Endothelial cell of umbilical vein (primary cell): ENCODE data around the gene IPO13. TPM values are rescaled to one million over a fixed set of nuclear protein-coding genes. Genes with fewer than 3 reads are reported as not detected.

Experiments
- BruUV-seq: library from RNA; stranded (reverse); fragments of 400-500 nt; replicated peaks from 2 replicates; lab custom pipeline; 2021; lab: Mats Ljungman, UMichigan
- CTCF ChIA-PET: fragments of 300-600, 350-600 bp; sonication (Branson Sonifier 250); formaldehyde crosslinking; loops from one replicate; lab custom pipeline; 2021; ENCODE audit warnings: antibody characterized with exemption, inconsistent platforms; lab: Charles Lee
- POLR2A ChIA-PET: fragments of 300-600, 350-600 bp; sonication (Branson Sonifier 250); formaldehyde crosslinking; loops from one replicate; lab custom pipeline; 2021; ENCODE audit warnings: antibody characterized with exemption, inconsistent platforms; lab: Charles Lee
- DNase-seq: peaks from one replicate; pipeline ENCODE4 v3.0.0-alpha.2; 2011; ENCODE audit warnings: low read depth, low spot score
- FAIRE-seq: peaks from 2 replicates; lab custom pipeline; 2011; peaks lifted over from hg19 to GRCh38; lab: Jason Lieb, UNC
- H2AFZ ChIP-seq: 2 replicates; pipeline ENCODE4 v1.6.0; 2012; ENCODE audit warnings: low read depth, low read length, control low read depth, inconsistent platforms
- H3K27ac ChIP-seq: 2 replicates; pipeline ENCODE4 v1.5.1; 2011; ENCODE audit warnings: low read depth, mild to moderate bottlenecking, control low read depth, low read length, moderate library complexity; ENCODE audit not compliant: insufficient read depth
- H3K27me3 ChIP-seq, 2 experiments: 2 replicates each; pipeline versions ENCODE4 v1.6.0 to v1.6.1; 2011; ENCODE audit warnings: low read length in 2 of 2, mixed read lengths in 1 of 2; ENCODE audit not compliant: control insufficient read depth in 2 of 2, insufficient read depth in 2 of 2
- H3K36me3 ChIP-seq, 2 experiments: 2 replicates in 1 of 2; 3 replicates in 1 of 2; pipeline ENCODE4 v1.5.1; 2011; ENCODE audit warnings: low read length in 2 of 2, mild to moderate bottlenecking in 1 of 2, moderate library complexity in 1 of 2; ENCODE audit not compliant: control insufficient read depth in 2 of 2, insufficient read depth in 2 of 2; ENCODE audit errors: extremely low read depth in 1 of 2
- H3K4me1 ChIP-seq: 3 replicates; pipeline ENCODE4 v1.5.1; 2011; ENCODE audit warnings: mild to moderate bottlenecking, low read length; ENCODE audit not compliant: control insufficient read depth, insufficient read depth; ENCODE audit errors: extremely low read depth
- H3K4me2 ChIP-seq: 2 replicates; pipeline ENCODE4 v1.6.1; 2011; ENCODE audit warnings: low read length, control low read depth, mixed read lengths; ENCODE audit not compliant: insufficient read depth
- H3K4me3 ChIP-seq, 3 experiments: fragments of 200-600 bp in 1 of 3; sonication (generic), shearing (Covaris generic) in 1 of 3; replicated peaks in 1 of 3; 2 replicates each; pipeline ENCODE4 v1.5.1; 2011 to 2016; ENCODE audit warnings: control low read depth in 3 of 3, low read length in 3 of 3, mild to moderate bottlenecking in 2 of 3, inconsistent platforms in 1 of 3, low read depth in 1 of 3, moderate library complexity in 1 of 3; ENCODE audit not compliant: insufficient read depth in 1 of 3
- H3K79me2 ChIP-seq: 2 replicates; pipeline ENCODE4 v1.6.0; 2012; ENCODE audit warnings: low read length, inconsistent platforms; ENCODE audit not compliant: control insufficient read depth, insufficient read depth
- H3K9ac ChIP-seq: replicated peaks from 2 replicates; pipeline ENCODE3; 2011; ENCODE audit warnings: low read length, control low read depth; ENCODE audit not compliant: insufficient read depth; ENCODE audit errors: extremely low read depth
- H3K9me1 ChIP-seq: replicated peaks from 3 replicates; pipeline ENCODE4 v1.6.0; 2011; ENCODE audit warnings: mild to moderate bottlenecking, low read length; ENCODE audit not compliant: control insufficient read depth, insufficient read depth; ENCODE audit errors: extremely low read depth
- H3K9me3 ChIP-seq: replicated peaks from 2 replicates; pipeline ENCODE4 v1.5.1; 2012; ENCODE audit warnings: low read length, inconsistent platforms; ENCODE audit not compliant: control insufficient read depth, insufficient read depth
- H4K20me1 ChIP-seq: replicated peaks from 2 replicates; pipeline ENCODE3; 2011; ENCODE audit warnings: mild to moderate bottlenecking, low read length; ENCODE audit not compliant: control insufficient read depth, insufficient read depth; ENCODE audit errors: extremely low read depth
- EZH2 ChIP-seq: IDR thresholded peaks from 2 replicates; pipeline ENCODE4 v1.6.1; 2012; ENCODE audit warnings: borderline replicate concordance, low read depth, mild to moderate bottlenecking, moderate library complexity, low read length, inconsistent platforms; ENCODE audit not compliant: severe bottlenecking
- FOS ChIP-seq: IDR thresholded peaks from 2 replicates; pipeline ENCODE4 v1.6.1; 2011; ENCODE audit warnings: mild to moderate bottlenecking, low read length, moderate library complexity, borderline replicate concordance; ENCODE audit not compliant: insufficient read depth
- GATA2 ChIP-seq: IDR thresholded peaks from 2 replicates; pipeline ENCODE4 v1.7.0; 2011; ENCODE audit warnings: low read depth, mild to moderate bottlenecking, moderate library complexity, mixed read lengths, low read length; ENCODE audit not compliant: insufficient read length, insufficient read depth
- JUN ChIP-seq: IDR thresholded peaks from 2 replicates; pipeline ENCODE4 v1.6.1; 2011; ENCODE audit warnings: borderline replicate concordance, low read depth; ENCODE audit not compliant: insufficient read length, insufficient read depth
- MAX ChIP-seq: IDR thresholded peaks from 2 replicates; pipeline ENCODE4 v1.6.1; 2011; ENCODE audit not compliant: insufficient read depth, insufficient read length
- MYC ChIP-seq: IDR thresholded peaks from one replicate; pipeline ENCODE4 v1.6.1; 2011; ENCODE audit warnings: mild to moderate bottlenecking, low read depth, low read length
- POLR2A ChIP-seq: IDR thresholded peaks from 2 replicates; pipeline ENCODE4 v1.6.1; 2012; ENCODE audit warnings: low read depth, mild to moderate bottlenecking, control low read depth, low read length
- POLR2AphosphoS5 ChIP-seq: IDR thresholded peaks from 2 replicates; pipeline ENCODE4 v1.6.1; 2012; ENCODE audit warnings: low read depth, mild to moderate bottlenecking, control low read depth, low read length, moderate library complexity; ENCODE audit not compliant: insufficient read depth
- dilution Hi-C: fragments of 300-500 bp; cut with MboI; formaldehyde crosslinking; loops from one replicate; pipeline ENCODE4 v1.15.0; 2019; ENCODE audit warnings: low sequenced_read_pairs; ENCODE audit not compliant: extremely low pct_ligation_motif_present
- intact Hi-C: fragments of 100-400 bp; cut with micrococcal nuclease; formaldehyde crosslinking; loops from one replicate; pipeline ENCODE4 v1.10.0; 2022
- polyA plus RNA-seq, 4 experiments: library from polyadenylated mRNA; depleted of rRNA in 3 of 4; stranded (reverse) in 3 of 4; unstranded in 1 of 4; fragments of >200 nt; gene quantifications; 2 replicates each; pipeline versions ENCODE4 v1.2.1 to v1.2.3, GENCODE V29; 2011 to 2012; ENCODE audit warnings: missing spikeins in 1 of 4
- total RNA-seq: library from RNA; stranded (reverse); gene quantifications from 2 replicates; pipeline ENCODE4 v1.2.3, GENCODE V29; 2021
- TF ChIP-seq, protein P1 (sequence below), 2 donors: IDR thresholded peaks; 1 replicate in 1 of 2; 2 replicates in 1 of 2; pipeline ENCODE4 v1.5.1; 2011; ENCODE audit warnings: low read length in 2 of 2, mild to moderate bottlenecking in 2 of 2, moderate library complexity in 2 of 2, control low read depth in 1 of 2, inconsistent platforms in 1 of 2, low read depth in 1 of 2; ENCODE audit not compliant: insufficient read depth in 1 of 2; ENCODE audit errors: extremely low read depth in 1 of 2

The IPO13 gene
- total and polyA plus RNA-seq, 2 donors (not counting 3 experiments of a cell fraction or from before 2014, with no cell fraction given), result 28.9 to 29.3 TPM

DNA sequence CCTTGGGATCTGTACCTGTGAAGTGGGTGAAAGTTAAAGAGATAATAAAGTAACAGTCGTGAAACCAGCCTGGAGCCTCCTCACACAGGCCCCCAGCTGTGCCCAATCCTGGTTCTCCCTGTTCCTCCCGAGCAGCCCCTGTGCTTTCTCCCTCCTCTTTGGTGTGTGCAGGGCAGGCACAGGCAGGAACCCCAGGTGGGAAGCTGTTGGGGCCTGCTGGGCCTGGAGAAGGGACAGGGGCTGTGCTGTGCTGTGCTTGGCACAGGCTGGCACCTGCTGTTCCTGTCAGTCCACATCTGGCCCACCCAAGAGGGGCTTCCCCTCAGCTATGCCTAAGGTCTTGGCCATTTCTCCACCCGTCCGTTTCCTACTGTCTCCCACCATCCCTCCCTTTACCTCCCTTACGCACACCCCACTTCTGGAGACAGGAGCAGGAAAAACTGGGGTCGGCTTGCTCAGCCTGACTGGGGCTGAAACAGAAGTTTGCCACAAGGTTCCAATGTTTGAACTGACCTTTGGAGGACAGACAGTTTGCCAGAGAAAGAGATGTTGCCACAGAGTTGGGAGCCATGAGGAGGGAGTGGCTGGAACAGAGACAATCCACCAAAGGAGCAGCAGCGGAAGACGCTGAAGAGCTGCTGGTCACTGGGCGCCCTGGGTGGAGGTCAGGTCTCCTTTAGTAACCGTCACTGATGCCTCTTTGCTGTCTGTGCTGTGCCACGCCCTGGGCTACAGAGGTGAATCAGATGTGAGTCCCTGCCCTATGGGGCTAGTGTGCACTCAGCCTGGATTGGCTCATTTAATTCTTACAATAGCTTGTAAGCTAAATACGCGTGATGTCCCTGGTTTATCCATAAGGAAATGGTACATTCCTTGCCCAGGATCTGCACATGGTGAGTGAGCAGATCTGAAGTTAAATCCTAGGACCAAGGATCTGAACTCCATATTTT is 31.9 kb upstream of the IPO13 start:
- Histone ChIP-seq H3K36me3 (no peaks in the 10 kb centered on the region), H3K4me3 (no peak overlapping the region), H3K4me2 (no peak overlapping the region), H3K27ac (no peak overlapping the region), H3K79me2 (no peaks in the 10 kb centered on the region), H3K9me1 (no peaks in the 10 kb centered on the region), H3K9me3 (no peaks in the 10 kb centered on the region), H4K20me1 (no peaks in the 10 kb centered on the region), H2AFZ (no peak overlapping the region), H3K9ac (no peak overlapping the region), H3K27me3 (no peaks in the 10 kb centered on the region), H3K4me1 (no peaks in the 10 kb centered on the region)
- intact Hi-C loops, result no loop called here
- CTCF ChIA-PET, result interaction anchor here (1.0 to 2.8 kb wide), 4 partner anchors 17 to 20 kb away, joined by 4 to 14 read pairs (median 5); partner anchors contain the start of gene ARTN
- dilution Hi-C loops, result no loop called here
- FAIRE-seq (no peak), DNase-seq (no peak)
- TF ChIP-seq POLR2AphosphoS5, result no peak
- no peak for TF ChIP-seq EZH2
- POLR2A ChIA-PET, result no interaction called here
- no TSS peak for BruUV-seq

GRCh38 chr1:43919906-43920305 is 26.8 kb upstream of the IPO13 start:
- no peak overlapping the region for H3K9ac ChIP-seq
- H3K9me1 ChIP-seq, result no peaks in the 10 kb centered on the region
- no peaks in the 10 kb centered on the region for H3K36me3 ChIP-seq
- no peak overlapping the region for H3K4me3 ChIP-seq
- BruUV-seq, result no TSS peak
- TF ChIP-seq EZH2 (no peak), GATA2 (no peak), MYC (no peak), FOS (no peak), POLR2AphosphoS5 (no peak), MAX (no peak), JUN (no peak), POLR2A (no peak)
- TF ChIP-seq, protein P1, sequence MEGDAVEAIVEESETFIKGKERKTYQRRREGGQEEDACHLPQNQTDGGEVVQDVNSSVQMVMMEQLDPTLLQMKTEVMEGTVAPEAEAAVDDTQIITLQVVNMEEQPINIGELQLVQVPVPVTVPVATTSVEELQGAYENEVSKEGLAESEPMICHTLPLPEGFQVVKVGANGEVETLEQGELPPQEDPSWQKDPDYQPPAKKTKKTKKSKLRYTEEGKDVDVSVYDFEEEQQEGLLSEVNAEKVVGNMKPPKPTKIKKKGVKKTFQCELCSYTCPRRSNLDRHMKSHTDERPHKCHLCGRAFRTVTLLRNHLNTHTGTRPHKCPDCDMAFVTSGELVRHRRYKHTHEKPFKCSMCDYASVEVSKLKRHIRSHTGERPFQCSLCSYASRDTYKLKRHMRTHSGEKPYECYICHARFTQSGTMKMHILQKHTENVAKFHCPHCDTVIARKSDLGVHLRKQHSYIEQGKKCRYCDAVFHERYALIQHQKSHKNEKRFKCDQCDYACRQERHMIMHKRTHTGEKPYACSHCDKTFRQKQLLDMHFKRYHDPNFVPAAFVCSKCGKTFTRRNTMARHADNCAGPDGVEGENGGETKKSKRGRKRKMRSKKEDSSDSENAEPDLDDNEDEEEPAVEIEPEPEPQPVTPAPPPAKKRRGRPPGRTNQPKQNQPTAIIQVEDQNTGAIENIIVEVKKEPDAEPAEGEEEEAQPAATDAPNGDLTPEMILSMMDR (IDR thresholded peaks at IDR 0.05; ENCODE audit: extremely low read depth in 1 of 2, insufficient read depth in 1 of 2, low read depth in 1 of 2, low read length in 2 of 2), result no peak
- intact Hi-C loops (no loop called here), dilution Hi-C loops (no loop called here)
- no peak overlapping the region for H3K4me2 ChIP-seq
- H4K20me1 ChIP-seq, result no peaks in the 10 kb centered on the region
- H3K4me1 ChIP-seq, result no peaks in the 10 kb centered on the region
- ChIA-PET CTCF (interaction anchor here (1.4 to 2.6 kb wide), 3 partner anchors 15 to 156 kb away, joined by 6 to 14 read pairs (median 6); no protein-coding TSS in a partner anchor), POLR2A (no interaction called here)
- H2AFZ ChIP-seq, result no peak overlapping the region
- H3K9me3 ChIP-seq, result no peaks in the 10 kb centered on the region
- H3K27ac ChIP-seq, result no peak overlapping the region
- DNase-seq (no peak), FAIRE-seq (no peak)
- no peaks in the 10 kb centered on the region for H3K79me2 ChIP-seq
- no peaks in the 10 kb centered on the region for H3K27me3 ChIP-seq
